K562 (cell line): ENCODE measurements around the gene RNASE2. TPM values are rescaled to one million over a fixed set of nuclear protein-coding genes. Genes with fewer than 3 reads are reported as not detected.

Source experiments
- BRD4 ChIP-seq: fragments of 200-600 bp; sonication (generic); IDR thresholded peaks from 2 replicates; pipeline ENCODE4 v1.6.1; 2017; ENCODE audit warnings: inconsistent platforms
- CTCFL ChIP-seq: IDR thresholded peaks from 2 replicates; pipeline ENCODE4 v1.6.1; 2011; ENCODE audit warnings: borderline replicate concordance, low read depth, mild to moderate bottlenecking, moderate library complexity, low read length; ENCODE audit not compliant: insufficient read depth, poor library complexity, severe bottlenecking
- DPF2 ChIP-seq: fragments of 450-650 bp; IDR thresholded peaks from 2 replicates; pipeline ENCODE4 v1.6.1; 2016
- GABPA ChIP-seq: fragments of 200-800 bp; sonication (Bioruptor generic); conservative IDR thresholded peaks from 2 replicates; pipeline ENCODE4 v1.6.1; 2016; ENCODE audit warnings: low read depth, missing genetic modification characterization, missing compliant biosample characterization
- HSF4 ChIP-seq: fragments of 250-450 bp; sonication (Bioruptor Pico); IDR thresholded peaks from 2 replicates; pipeline ENCODE4 v2.1.2; 2022; ENCODE audit warnings: mild to moderate bottlenecking, moderate library complexity, borderline replicate concordance
- ILK ChIP-seq: fragments of 450-650 bp; IDR thresholded peaks from 2 replicates; pipeline ENCODE4 v1.6.1; 2016; ENCODE audit warnings: missing genetic modification characterization, low read depth, mild to moderate bottlenecking, missing compliant biosample characterization, moderate library complexity, borderline replicate concordance
- MAZ ChIP-seq, 2 experiments: fragments of 450-650 bp in 1 of 2; sonication (generic) in 1 of 2; formaldehyde crosslinking; IDR thresholded peaks in 1 of 2; conservative IDR thresholded peaks in 1 of 2; 2 replicates each; pipeline versions ENCODE4 v1.4.0 to v1.5.0; 2020; ENCODE audit warnings: mild to moderate bottlenecking in 1 of 2, missing genetic modification reagents in 1 of 2
- PHF21A ChIP-seq: fragments of 450-650 bp; IDR thresholded peaks from 2 replicates; pipeline ENCODE4 v1.6.1; 2017; ENCODE audit warnings: low read depth, borderline replicate concordance
- PURB ChIP-seq: sonication (generic); formaldehyde crosslinking; IDR thresholded peaks from 2 replicates; pipeline ENCODE4 v1.9.0; 2021; ENCODE audit warnings: low read depth, mild to moderate bottlenecking, missing genetic modification reagents
- STAT5B ChIP-seq: fragments of 250-450 bp; sonication (Bioruptor Pico); IDR thresholded peaks from 2 replicates; pipeline ENCODE4 v1.8.0; 2021; ENCODE audit warnings: mild to moderate bottlenecking, inconsistent platforms
- STAT6 ChIP-seq: sonication (generic); formaldehyde crosslinking; IDR thresholded peaks from 2 replicates; pipeline ENCODE4 v1.8.1; 2023; ENCODE audit warnings: mild to moderate bottlenecking, missing genetic modification reagents
- TCF15 ChIP-seq: fragments of 250-450 bp; sonication (Bioruptor Pico); IDR thresholded peaks from 2 replicates; pipeline ENCODE4 v1.8.0; 2022; ENCODE audit warnings: moderate library complexity, mild to moderate bottlenecking, inconsistent platforms
- U2AF2 ChIP-seq: fragments of 200-400 bp; formaldehyde crosslinking; optimal IDR thresholded peaks from 2 replicates; pipeline ENCODE3; 2017; ENCODE audit warnings: low read depth, mild to moderate bottlenecking, low read length
- ZNF644 ChIP-seq: fragments of 200-800 bp; sonication (Bioruptor generic); IDR thresholded peaks from 2 replicates; pipeline ENCODE4 v1.6.1; 2016; ENCODE audit warnings: low read depth, missing genetic modification characterization, missing compliant biosample characterization
- ZNF696 ChIP-seq: fragments of 250-450 bp; sonication (Bioruptor Pico); conservative IDR thresholded peaks from 2 replicates; pipeline ENCODE4 v1.4.0; 2020; ENCODE audit warnings: mild to moderate bottlenecking, moderate library complexity
- ZNF79 ChIP-seq: fragments of 250-450 bp; sonication (Bioruptor Pico); IDR thresholded peaks from 2 replicates; pipeline ENCODE4 v1.4.0; 2020; ENCODE audit warnings: low read depth, mild to moderate bottlenecking, moderate library complexity
- polyA plus RNA-seq, 8 experiments: library from polyadenylated mRNA; depleted of rRNA in 4 of 8; stranded (reverse) in 5 of 8; unstranded in 3 of 8; fragments of >200 nt; fragmentation: Nextera tagmentation in 2 of 8; fragmentation: Illumina TruSeq in 1 of 8; extraction: Ambion mirVana in 2 of 8; extraction: Trizol in 1 of 8; gene quantifications; 2 replicates each; pipeline versions ENCODE4 v1.2.1 to v1.2.3, GENCODE V29; 2011 to 2014; ENCODE audit warnings: inconsistent platforms in 1 of 8, missing spikeins in 1 of 8
- total RNA-seq, 7 experiments: library from RNA; depleted of rRNA in 6 of 7; stranded (reverse); fragments of >200 nt in 6 of 7; fragmentation: Illumina TruSeq in 2 of 7; extraction: Trizol in 2 of 7; gene quantifications; 2 replicates each; pipeline versions ENCODE4 v1.2.1 to v1.2.3, GENCODE V29; 2011 to 2021; ENCODE audit warnings: low replicate concordance in 1 of 7
- TF ChIP-seq, protein P1 (sequence below): fragments of 200-800 bp; sonication (Bioruptor generic); IDR thresholded peaks from 2 replicates; pipeline ENCODE4 v1.6.1; 2016; ENCODE audit warnings: missing genetic modification characterization, missing compliant biosample characterization

Gene RNASE2
- total and polyA plus RNA-seq, 9 of the 15 experiments (the other 6 are each of a cell fraction or from before 2014, with no cell fraction given) = not detected

DNA sequence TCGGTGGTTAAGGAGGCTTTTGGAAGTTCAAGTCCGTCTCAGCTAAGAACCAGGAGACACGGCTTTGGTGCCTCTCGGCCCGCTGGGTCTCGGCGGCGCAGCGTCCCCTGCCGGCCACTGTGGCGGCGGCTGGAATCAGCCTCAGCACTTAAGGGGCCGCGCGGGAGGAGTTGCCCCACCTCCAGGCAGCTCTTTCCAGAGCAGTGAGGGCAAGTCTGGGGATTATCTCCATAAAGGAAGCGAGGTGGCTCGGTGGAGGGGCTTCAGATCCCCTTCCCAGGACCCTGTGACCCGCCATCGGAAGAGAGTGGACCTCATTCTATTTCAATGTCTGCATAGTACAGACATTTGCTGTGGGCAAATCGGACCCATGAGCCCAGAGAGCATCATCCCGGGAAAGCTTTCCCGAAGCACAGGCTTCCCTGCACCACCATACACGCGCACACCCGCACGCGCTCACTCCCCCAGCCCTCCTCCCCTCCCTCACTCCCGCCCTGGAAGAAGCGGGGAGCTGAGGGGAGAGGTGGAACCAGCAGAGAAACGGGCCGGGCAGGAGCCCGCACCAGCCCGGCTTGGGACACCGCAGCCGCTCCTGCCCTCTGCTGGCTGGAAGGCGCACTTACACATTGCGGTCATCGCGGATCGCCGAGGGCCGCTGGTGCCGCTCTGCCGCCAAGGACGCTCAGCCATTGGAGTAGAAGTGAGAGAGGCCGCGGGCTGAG is 15.9 kb downstream of the RNASE2 start (continued):
- TF ChIP-seq, protein P1, sequence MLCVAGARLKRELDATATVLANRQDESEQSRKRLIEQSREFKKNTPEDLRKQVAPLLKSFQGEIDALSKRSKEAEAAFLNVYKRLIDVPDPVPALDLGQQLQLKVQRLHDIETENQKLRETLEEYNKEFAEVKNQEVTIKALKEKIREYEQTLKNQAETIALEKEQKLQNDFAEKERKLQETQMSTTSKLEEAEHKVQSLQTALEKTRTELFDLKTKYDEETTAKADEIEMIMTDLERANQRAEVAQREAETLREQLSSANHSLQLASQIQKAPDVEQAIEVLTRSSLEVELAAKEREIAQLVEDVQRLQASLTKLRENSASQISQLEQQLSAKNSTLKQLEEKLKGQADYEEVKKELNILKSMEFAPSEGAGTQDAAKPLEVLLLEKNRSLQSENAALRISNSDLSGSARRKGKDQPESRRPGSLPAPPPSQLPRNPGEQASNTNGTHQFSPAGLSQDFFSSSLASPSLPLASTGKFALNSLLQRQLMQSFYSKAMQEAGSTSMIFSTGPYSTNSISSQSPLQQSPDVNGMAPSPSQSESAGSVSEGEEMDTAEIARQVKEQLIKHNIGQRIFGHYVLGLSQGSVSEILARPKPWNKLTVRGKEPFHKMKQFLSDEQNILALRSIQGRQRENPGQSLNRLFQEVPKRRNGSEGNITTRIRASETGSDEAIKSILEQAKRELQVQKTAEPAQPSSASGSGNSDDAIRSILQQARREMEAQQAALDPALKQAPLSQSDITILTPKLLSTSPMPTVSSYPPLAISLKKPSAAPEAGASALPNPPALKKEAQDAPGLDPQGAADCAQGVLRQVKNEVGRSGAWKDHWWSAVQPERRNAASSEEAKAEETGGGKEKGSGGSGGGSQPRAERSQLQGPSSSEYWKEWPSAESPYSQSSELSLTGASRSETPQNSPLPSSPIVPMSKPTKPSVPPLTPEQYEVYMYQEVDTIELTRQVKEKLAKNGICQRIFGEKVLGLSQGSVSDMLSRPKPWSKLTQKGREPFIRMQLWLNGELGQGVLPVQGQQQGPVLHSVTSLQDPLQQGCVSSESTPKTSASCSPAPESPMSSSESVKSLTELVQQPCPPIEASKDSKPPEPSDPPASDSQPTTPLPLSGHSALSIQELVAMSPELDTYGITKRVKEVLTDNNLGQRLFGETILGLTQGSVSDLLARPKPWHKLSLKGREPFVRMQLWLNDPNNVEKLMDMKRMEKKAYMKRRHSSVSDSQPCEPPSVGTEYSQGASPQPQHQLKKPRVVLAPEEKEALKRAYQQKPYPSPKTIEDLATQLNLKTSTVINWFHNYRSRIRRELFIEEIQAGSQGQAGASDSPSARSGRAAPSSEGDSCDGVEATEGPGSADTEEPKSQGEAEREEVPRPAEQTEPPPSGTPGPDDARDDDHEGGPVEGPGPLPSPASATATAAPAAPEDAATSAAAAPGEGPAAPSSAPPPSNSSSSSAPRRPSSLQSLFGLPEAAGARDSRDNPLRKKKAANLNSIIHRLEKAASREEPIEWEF = no peak
- TF ChIP-seq STAT6 (no peak), ILK (tag) (no peak), ZNF644 (no peak), TCF15 (no peak), MAZ (CRISPR knock-in tag; conservative IDR thresholded peaks at IDR 0.05 in 1 of 2, IDR thresholded peaks at IDR 0.05 in 1 of 2) (peak; percentile 19 to 23; a peak in 1 of 4 replicates), CTCFL (peak; percentile 56), BRD4 (no peak), STAT5B (CRISPR knock-in tag) (no peak), DPF2 (no peak), U2AF2 (no peak), GABPA (tag) (no peak; the same call in 1 of the 2 replicates), ZNF696 (no peak), ZNF79 (CRISPR knock-in tag) (no peak), PHF21A (no peak), HSF4 (CRISPR knock-in tag) (no peak), PURB (CRISPR knock-in tag) (no peak)
